ENCODE results near the gene CELF2. TPM values are rescaled to one million over a fixed set of nuclear protein-coding genes. Genes with fewer than 3 reads are reported as not detected.

The CELF2 gene
- total and polyA plus RNA-seq, 8 donors: 58.0 to 107 (median 65.9) TPM

DNA sequence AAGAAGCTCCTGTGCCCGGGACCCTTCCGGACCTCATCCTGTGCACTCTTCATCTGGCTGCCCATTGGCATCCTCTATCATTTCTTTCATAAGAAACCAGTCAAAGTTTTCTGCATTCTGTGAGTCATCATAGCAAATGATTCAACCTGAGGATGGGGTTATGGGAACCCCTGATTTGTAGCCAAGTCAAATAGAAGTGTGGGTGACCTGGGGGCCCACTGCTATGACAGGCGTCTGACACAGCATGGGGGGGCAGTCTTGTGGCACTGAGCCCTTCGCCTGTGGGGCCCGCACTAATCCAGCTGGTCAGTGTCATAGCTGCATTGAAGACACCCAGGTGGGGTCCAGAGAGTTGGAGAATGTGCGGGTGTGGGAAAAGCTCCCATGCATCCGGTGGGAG is 363.4 kb downstream of the CELF2 start:
- H3K4me3 ChIP-seq: no peak overlapping the region
- no peaks in the 10 kb centered on the region for H3K9me3 ChIP-seq
- DNase-seq: no peak
- H3K27ac ChIP-seq: no peak overlapping the region
- ATAC-seq: no peak
- no peaks in the 10 kb centered on the region for H3K27me3 ChIP-seq
- TF ChIP-seq, protein P1, sequence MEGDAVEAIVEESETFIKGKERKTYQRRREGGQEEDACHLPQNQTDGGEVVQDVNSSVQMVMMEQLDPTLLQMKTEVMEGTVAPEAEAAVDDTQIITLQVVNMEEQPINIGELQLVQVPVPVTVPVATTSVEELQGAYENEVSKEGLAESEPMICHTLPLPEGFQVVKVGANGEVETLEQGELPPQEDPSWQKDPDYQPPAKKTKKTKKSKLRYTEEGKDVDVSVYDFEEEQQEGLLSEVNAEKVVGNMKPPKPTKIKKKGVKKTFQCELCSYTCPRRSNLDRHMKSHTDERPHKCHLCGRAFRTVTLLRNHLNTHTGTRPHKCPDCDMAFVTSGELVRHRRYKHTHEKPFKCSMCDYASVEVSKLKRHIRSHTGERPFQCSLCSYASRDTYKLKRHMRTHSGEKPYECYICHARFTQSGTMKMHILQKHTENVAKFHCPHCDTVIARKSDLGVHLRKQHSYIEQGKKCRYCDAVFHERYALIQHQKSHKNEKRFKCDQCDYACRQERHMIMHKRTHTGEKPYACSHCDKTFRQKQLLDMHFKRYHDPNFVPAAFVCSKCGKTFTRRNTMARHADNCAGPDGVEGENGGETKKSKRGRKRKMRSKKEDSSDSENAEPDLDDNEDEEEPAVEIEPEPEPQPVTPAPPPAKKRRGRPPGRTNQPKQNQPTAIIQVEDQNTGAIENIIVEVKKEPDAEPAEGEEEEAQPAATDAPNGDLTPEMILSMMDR (IDR thresholded peaks at IDR 0.05): no peak
- no peaks in the 10 kb centered on the region for H3K36me3 ChIP-seq
- H3K4me1 ChIP-seq: no peaks in the 10 kb centered on the region
- intact Hi-C loops (cut with DNase I): no loop called here

DNA sequence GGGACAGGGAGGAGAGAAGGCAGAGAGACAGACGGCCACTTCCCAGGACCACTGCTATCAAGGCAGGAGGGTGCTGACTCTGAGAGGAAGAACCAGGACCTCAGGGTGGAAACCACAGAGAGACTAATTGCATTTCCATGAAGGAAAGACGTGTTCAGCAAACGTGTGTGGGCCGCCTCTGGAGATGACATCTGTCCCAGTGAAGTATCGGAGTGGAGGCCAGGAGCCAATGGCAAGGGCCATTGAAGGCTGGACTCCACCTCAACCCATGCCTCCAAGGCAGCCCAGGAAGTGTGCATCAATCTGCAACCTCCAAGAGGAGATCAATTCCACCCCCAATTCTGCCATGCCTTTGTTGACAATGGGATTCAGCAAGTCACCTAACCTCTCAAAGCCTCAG is 363.8 kb downstream of the CELF2 start:
- DNase-seq (no peak), ATAC-seq (no peak)
- Histone ChIP-seq H3K4me1 (no peaks in the 10 kb centered on the region), H3K36me3 (no peaks in the 10 kb centered on the region), H3K27me3 (no peaks in the 10 kb centered on the region), H3K4me3 (no peak overlapping the region), H3K27ac (no peak overlapping the region), H3K9me3 (no peaks in the 10 kb centered on the region)
- TF ChIP-seq, protein P1 (IDR thresholded peaks at IDR 0.05): no peak
- intact Hi-C loops (cut with DNase I): no loop called here

DNA sequence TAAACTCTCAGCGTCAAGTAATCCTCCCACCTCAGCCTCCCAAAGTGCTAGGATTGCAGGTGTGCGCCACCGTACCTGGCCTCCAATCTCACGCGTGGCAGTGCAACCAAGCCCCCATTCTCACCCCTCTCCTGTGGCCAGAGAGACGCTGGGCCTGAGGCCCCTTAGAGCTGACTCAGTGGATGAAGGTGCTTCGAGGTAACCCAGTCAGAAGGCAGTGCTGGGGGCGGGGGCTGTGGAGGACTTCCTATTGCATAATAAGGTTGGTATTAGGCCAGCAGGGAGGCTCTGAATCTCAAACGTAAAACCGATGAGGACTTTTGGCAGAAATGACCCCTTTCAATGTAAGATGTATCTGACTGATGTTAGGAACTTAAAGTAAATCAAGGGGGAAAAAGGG is 364.5 kb downstream of the CELF2 start:
- intact Hi-C loops (cut with DNase I): no loop called here
- Histone ChIP-seq H3K4me1 (no peaks in the 10 kb centered on the region), H3K9me3 (no peaks in the 10 kb centered on the region), H3K4me3 (no peak overlapping the region), H3K27me3 (no peaks in the 10 kb centered on the region), H3K27ac (no peak overlapping the region), H3K36me3 (no peaks in the 10 kb centered on the region)
- DNase-seq (no peak), ATAC-seq (no peak)
- TF ChIP-seq, protein P1 (IDR thresholded peaks at IDR 0.05): no peak

DNA sequence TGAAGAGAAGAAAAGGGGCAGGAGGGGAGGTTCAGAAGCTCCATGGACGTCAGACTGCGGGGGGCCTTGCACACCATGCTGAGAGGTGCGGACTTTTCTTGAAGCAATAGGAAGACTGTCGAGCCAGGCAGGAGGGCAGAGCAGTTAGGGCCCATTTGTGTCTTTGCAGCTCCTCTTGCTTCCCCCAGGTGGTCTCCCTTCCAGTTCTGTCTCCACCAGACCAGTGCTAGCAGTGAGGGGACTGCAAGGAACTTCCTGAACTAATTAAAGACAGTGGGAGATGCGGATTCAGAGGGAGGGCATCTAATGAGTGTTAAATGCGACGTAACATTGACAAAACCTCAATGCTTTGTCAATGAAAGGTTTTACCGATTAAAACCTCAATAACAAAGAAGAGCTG is 368.4 kb downstream of the CELF2 start:
- Histone ChIP-seq H3K27ac (no peak overlapping the region), H3K9me3 (no peaks in the 10 kb centered on the region)

More for the DNA sequence above, 368.4 kb downstream of the CELF2 start:
- intact Hi-C loops (cut with DNase I): no loop called here
- Histone ChIP-seq H3K4me1 (no peaks in the 10 kb centered on the region), H3K4me3 (no peak overlapping the region), H3K27me3 (no peaks in the 10 kb centered on the region), H3K36me3 (no peaks in the 10 kb centered on the region)
- ATAC-seq: no peak
- TF ChIP-seq, protein P1 (IDR thresholded peaks at IDR 0.05): no peak
- DNase-seq: no peak

All from left lung (tissue), 10 donors.